ENCODE results near the gene BACH2. TPM values are rescaled to one million over a fixed set of nuclear protein-coding genes. Genes with fewer than 3 reads are reported as not detected.
"Not testable (repeated sequence)": the region's sequence is repeated elsewhere in the genome, so short reads cannot be mapped to it uniquely, and the experiment has no call there.

Gene BACH2
- polyA plus RNA-seq, 1 experiment = 0.10 TPM

DNA sequence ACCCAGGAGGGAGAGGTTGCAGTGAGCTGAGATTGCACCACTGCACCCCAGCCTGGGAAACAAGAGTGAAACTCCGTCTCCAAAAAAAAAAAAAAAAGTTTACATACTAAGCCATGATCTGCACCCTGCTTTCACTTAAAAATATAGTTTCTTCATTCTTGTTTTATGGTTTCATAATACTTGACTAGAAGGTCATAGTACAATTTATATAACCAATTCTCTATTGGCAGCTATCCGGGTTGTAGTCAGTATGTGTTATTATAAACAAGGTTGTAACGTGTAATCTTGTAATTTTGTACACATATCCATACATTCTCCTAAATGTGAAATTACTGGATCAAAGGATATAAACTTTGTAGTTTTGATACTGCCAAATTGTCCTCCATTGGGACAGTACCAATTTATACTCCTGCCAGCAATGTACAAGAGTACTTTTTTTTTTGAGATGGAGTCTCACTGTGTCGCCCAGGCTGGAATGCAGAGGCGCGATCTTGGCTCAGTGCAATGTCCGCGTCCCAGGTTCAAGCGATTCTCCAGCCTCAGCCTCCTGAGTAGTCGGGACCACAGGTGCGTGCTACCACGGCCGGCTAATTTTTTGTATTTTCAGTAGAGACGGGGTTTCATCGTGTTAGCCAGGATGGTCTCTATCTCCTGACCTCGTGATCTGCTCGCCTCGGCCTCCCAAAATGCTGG is 257.5 kb downstream of the BACH2 start:
- Histone ChIP-seq H3K27me3 (ENCODE audit: control insufficient read depth, insufficient read depth, low read length) (no peaks in the 10 kb centered on the region), H3K4me3 (ENCODE audit: low read depth, low read length) (no peak overlapping the region), H3K36me3 (ENCODE audit: control insufficient read depth, insufficient read depth, low read length) (no peaks in the 10 kb centered on the region)
- POLR2A ChIA-PET = no interaction called here
- CTCF ChIA-PET = interaction anchor here (0.6 kb wide), 2 partner anchors 205 to 233 kb away, joined by 3 to 4 read pairs; no protein-coding TSS in a partner anchor
- TF ChIP-seq, protein P1, sequence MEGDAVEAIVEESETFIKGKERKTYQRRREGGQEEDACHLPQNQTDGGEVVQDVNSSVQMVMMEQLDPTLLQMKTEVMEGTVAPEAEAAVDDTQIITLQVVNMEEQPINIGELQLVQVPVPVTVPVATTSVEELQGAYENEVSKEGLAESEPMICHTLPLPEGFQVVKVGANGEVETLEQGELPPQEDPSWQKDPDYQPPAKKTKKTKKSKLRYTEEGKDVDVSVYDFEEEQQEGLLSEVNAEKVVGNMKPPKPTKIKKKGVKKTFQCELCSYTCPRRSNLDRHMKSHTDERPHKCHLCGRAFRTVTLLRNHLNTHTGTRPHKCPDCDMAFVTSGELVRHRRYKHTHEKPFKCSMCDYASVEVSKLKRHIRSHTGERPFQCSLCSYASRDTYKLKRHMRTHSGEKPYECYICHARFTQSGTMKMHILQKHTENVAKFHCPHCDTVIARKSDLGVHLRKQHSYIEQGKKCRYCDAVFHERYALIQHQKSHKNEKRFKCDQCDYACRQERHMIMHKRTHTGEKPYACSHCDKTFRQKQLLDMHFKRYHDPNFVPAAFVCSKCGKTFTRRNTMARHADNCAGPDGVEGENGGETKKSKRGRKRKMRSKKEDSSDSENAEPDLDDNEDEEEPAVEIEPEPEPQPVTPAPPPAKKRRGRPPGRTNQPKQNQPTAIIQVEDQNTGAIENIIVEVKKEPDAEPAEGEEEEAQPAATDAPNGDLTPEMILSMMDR (IDR thresholded peaks at IDR 0.05; ENCODE audit: insufficient read depth, low read depth, low read length) = no peak
- no peak for DNase-seq (ENCODE audit: low read depth)

DNA sequence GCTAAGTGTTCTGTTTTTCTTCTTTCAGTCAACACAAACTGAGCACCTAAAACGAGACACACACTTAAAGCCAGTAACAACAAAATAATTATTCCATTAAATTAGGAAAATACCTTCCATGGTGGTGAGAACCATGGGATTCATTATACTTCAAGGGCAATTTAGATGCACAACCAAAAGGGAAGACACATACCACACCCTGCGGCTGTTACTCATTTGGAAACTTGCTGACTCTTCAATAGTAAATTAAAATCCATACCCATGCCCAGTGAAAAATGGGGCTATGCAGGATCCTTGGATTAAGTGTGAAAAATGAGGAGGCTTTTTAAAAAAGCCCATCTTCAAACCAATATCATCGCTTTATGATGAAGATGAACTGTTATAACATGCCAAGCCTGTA is 259.7 kb downstream of the BACH2 start:
- no peak for DNase-seq (ENCODE audit: low read depth)
- H3K27me3 ChIP-seq (ENCODE audit: control insufficient read depth, insufficient read depth, low read length) = no peaks in the 10 kb centered on the region
- TF ChIP-seq, protein P1 (IDR thresholded peaks at IDR 0.05; ENCODE audit: insufficient read depth, low read depth, low read length) = no peak
- no peak overlapping the region for H3K4me3 ChIP-seq (ENCODE audit: low read depth, low read length)
- H3K36me3 ChIP-seq (ENCODE audit: control insufficient read depth, insufficient read depth, low read length) = no peaks in the 10 kb centered on the region
- CTCF ChIA-PET = no interaction called here
- POLR2A ChIA-PET = no interaction called here

DNA sequence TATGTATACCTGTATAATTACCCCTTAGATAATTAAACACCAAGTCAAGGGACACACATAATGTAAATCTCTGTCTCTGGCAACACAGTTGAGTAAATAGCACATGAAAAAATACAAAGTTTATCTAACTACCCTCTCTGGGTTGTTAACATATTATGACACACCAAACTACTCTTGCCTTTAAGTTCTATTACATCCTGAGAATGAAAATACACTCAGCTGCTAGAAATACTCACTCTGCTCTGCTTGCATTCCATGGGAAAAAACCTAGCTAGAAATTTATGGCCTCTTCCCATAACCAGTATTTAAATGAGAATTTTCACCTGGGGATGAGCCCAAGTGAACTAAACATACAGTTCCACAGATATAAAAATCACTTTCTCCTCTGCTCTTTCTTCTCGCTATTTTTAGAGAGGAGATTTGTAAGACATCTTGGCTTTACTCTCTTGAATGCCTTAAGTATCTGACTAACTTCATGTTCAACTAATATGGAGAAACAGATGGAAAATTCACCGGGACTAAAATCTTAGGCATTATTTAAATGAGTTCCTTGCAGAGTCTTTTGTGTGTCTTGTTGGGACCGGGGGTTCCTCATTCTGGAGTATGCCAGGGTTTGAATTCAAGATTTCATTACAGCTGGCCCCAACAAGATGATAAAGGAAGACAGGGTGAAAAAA is 261.5 kb downstream of the BACH2 start:
- DNase-seq (ENCODE audit: low read depth) = no peak
- TF ChIP-seq, protein P1 (IDR thresholded peaks at IDR 0.05; ENCODE audit: insufficient read depth, low read depth, low read length) = no peak
- POLR2A ChIA-PET = no interaction called here
- Histone ChIP-seq H3K36me3 (ENCODE audit: control insufficient read depth, insufficient read depth, low read length) (no peaks in the 10 kb centered on the region), H3K4me3 (ENCODE audit: low read depth, low read length) (no peak overlapping the region), H3K27me3 (ENCODE audit: control insufficient read depth, insufficient read depth, low read length) (no peaks in the 10 kb centered on the region)
- CTCF ChIA-PET = interaction anchor here (0.6 to 1.4 kb wide), 2 partner anchors 27 to 93 kb away, joined by 3 to 4 read pairs; no protein-coding TSS in a partner anchor

DNA sequence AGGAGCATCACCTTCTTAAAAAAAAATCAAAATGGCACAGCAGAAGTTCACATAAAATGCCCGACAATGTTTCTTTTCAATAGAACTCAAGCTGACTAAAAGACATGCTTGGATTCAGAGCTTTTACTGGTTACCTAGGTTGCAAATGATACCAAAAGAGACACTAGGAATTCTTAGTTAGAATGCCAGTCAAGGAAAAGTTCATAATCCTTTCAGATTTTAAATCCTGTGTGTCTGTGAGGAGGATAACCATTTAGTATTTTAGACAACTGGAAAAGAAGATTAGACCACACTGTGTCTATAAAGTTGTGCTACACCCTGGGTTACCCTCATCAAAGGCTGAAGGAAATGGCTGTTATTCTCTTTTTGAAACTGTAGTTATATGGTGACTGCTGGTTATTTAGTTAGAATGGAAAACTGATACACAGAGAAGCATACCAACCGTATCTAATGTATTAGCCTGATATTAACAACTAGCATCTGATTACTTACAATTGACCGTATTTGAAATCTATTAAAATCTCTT is 262.8 kb downstream of the BACH2 start:
- H3K4me3 ChIP-seq (ENCODE audit: low read depth, low read length) = no peak overlapping the region
- no peaks in the 10 kb centered on the region for H3K36me3 ChIP-seq (ENCODE audit: control insufficient read depth, insufficient read depth, low read length)
- CTCF ChIA-PET = no interaction called here
- POLR2A ChIA-PET = no interaction called here
- H3K27me3 ChIP-seq (ENCODE audit: control insufficient read depth, insufficient read depth, low read length) = no peaks in the 10 kb centered on the region
- DNase-seq (ENCODE audit: low read depth) = no peak
- TF ChIP-seq, protein P1 (IDR thresholded peaks at IDR 0.05; ENCODE audit: insufficient read depth, low read depth, low read length) = no peak

DNA sequence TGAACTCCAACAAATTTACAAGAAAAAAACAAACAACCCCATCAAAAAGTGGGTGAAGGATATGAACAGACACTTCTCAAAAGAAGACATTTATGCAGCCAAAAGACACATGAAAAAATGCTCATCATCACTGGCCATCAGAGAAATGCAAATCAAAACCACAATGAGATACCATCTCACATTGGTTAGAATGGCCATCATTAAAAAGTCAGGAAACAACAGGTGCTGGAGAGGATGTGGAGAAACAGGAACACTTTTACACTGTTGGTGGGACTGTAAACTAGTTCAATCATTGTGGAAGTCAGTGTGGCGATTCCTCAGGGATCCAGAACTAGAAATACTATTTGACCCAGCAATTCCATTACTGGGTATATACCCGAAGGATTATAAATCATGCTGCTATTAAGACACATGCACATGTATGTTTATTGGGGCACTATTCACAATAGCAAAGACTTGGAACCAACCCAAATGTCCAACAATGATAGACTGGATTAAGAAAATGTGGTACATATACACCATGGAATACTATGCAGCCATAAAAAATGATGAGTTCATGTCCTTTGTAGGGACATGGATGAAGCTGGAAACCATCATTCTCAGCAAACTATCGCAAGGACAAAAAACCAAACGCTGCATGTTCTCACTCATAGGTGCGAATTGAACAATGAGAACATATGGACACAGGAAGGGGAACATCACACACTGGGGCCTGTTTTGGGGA is 264.0 kb downstream of the BACH2 start:
- H3K36me3 ChIP-seq (ENCODE audit: control insufficient read depth, insufficient read depth, low read length); CTCF ChIA-PET; DNase-seq (ENCODE audit: low read depth); H3K27me3 ChIP-seq (ENCODE audit: control insufficient read depth, insufficient read depth, low read length); POLR2A ChIA-PET; H3K4me3 ChIP-seq (ENCODE audit: low read depth, low read length): not testable (repeated sequence)

Measured in BJ (cell line).